IMR-90 (cell line): ENCODE results near the gene YTHDF2. TPM values are rescaled to one million over a fixed set of nuclear protein-coding genes. Genes with fewer than 3 reads are reported as not detected.

Experiments used
- ATAC-seq: fragments of 200-7000 bp; cut with Tn5 transposase; 2 replicates; pipeline ENCODE4 v1.9.1; 2020; ENCODE audit warnings: low read depth, mild to moderate bottlenecking, moderate library complexity
- BruUV-seq: library from RNA; stranded (reverse); fragments of 400-500 nt; replicated peaks from 2 replicates; lab custom pipeline; 2021; lab: Mats Ljungman, UMichigan
- CTCF ChIA-PET: fragments of 300-600 bp; formaldehyde crosslinking; extraction: SDS; loops from one replicate; lab custom pipeline; 2021; ENCODE audit warnings: antibody characterized with exemption; lab: Yijun Ruan, JAX
- POLR2A ChIA-PET: fragments of 300-600 bp; sonication (Branson Sonifier 250); formaldehyde crosslinking; loops from one replicate; lab custom pipeline; 2022; ENCODE audit warnings: antibody characterized with exemption; ENCODE audit not compliant: unreplicated experiment; lab: Charles Lee
- DNase-seq: peaks from one replicate; pipeline ENCODE4 v3.0.0; 2013
- H2AFZ ChIP-seq: replicated peaks from 2 replicates; pipeline ENCODE3; 2013; ENCODE audit warnings: low read length, mild to moderate bottlenecking; ENCODE audit not compliant: poor library complexity
- H2AK5ac ChIP-seq: 2 replicates; pipeline ENCODE4 v1.6.1; 2013; ENCODE audit warnings: low read depth, low read length, inconsistent platforms
- H2AK9ac ChIP-seq: replicated peaks from 2 replicates; pipeline ENCODE3; 2013; ENCODE audit warnings: mild to moderate bottlenecking, low read depth, low read length, moderate library complexity; ENCODE audit not compliant: poor library complexity
- H2BK120ac ChIP-seq: 2 replicates; pipeline ENCODE4 v1.6.1; 2013; ENCODE audit warnings: low read depth, low read length, inconsistent platforms
- H2BK15ac ChIP-seq: 3 replicates; pipeline ENCODE4 v1.6.1; 2013; ENCODE audit warnings: low read depth, low read length, inconsistent platforms
- H2BK20ac ChIP-seq: 2 replicates; pipeline ENCODE4 v1.6.1; 2013; ENCODE audit warnings: low read depth, mild to moderate bottlenecking, inconsistent platforms, low read length, moderate library complexity
- H2BK5ac ChIP-seq: 2 replicates; pipeline ENCODE4 v1.6.1; 2013; ENCODE audit warnings: mild to moderate bottlenecking, low read depth, low read length, inconsistent platforms; ENCODE audit not compliant: poor library complexity, severe bottlenecking
- H3K14ac ChIP-seq: replicated peaks from 2 replicates; pipeline ENCODE4 v1.6.1; 2013; ENCODE audit warnings: low read depth, low read length, inconsistent platforms
- H3K18ac ChIP-seq: 2 replicates; pipeline ENCODE4 v1.6.1; 2013; ENCODE audit warnings: low read depth, low read length, control low read depth
- H3K23ac ChIP-seq: 2 replicates; pipeline ENCODE4 v1.6.1; 2013; ENCODE audit warnings: low read depth, low read length, inconsistent platforms
- H3K27ac ChIP-seq: 2 replicates; pipeline ENCODE4 v1.5.1; 2013; ENCODE audit warnings: mild to moderate bottlenecking, control low read depth, low read length; ENCODE audit not compliant: insufficient read depth
- H3K27me3 ChIP-seq: 2 replicates; pipeline ENCODE4 v1.6.1; 2013; ENCODE audit warnings: low read length; ENCODE audit not compliant: control insufficient read depth, insufficient read depth
- H3K36me3 ChIP-seq: 2 replicates; pipeline ENCODE4 v1.6.1; 2013; ENCODE audit warnings: low read length, mixed read lengths; ENCODE audit not compliant: control insufficient read depth, insufficient read depth
- H3K4ac ChIP-seq: 2 replicates; pipeline ENCODE4 v1.6.1; 2013; ENCODE audit warnings: low read depth, low read length, inconsistent platforms
- H3K4me1 ChIP-seq: 2 replicates; pipeline ENCODE4 v1.6.1; 2013; ENCODE audit warnings: low read length, mixed read lengths; ENCODE audit not compliant: control insufficient read depth, insufficient read depth
- H3K4me2 ChIP-seq: 2 replicates; pipeline ENCODE4 v1.6.1; 2013; ENCODE audit warnings: low read depth, mild to moderate bottlenecking, control low read depth, low read length, moderate library complexity
- H3K4me3 ChIP-seq: 2 replicates; pipeline ENCODE4 v1.5.1; 2013; ENCODE audit warnings: low read depth, mild to moderate bottlenecking, control low read depth, low read length, moderate library complexity; ENCODE audit not compliant: insufficient read depth
- H3K56ac ChIP-seq: 2 replicates; pipeline ENCODE4 v1.6.1; 2013; ENCODE audit warnings: low read length, inconsistent platforms; ENCODE audit not compliant: insufficient read depth; ENCODE audit errors: extremely low read depth
- H3K79me1 ChIP-seq, 2 experiments: 2 replicates each; pipeline ENCODE4 v1.6.1; 2013; ENCODE audit warnings: low read length in 2 of 2, inconsistent platforms in 1 of 2, low read depth in 1 of 2
- H3K9ac ChIP-seq: 2 replicates; pipeline ENCODE4 v1.6.1; 2013; ENCODE audit warnings: low read depth, low read length, control low read depth
- H3K9me1 ChIP-seq: 2 replicates; pipeline ENCODE4 v1.6.1; 2013; ENCODE audit warnings: low read length, inconsistent platforms; ENCODE audit not compliant: insufficient read depth
- H3K9me3 ChIP-seq: 2 replicates; pipeline ENCODE4 v1.6.1; 2013; ENCODE audit warnings: low read length; ENCODE audit not compliant: control insufficient read depth, insufficient read depth
- H4K20me1 ChIP-seq: 2 replicates; pipeline ENCODE4 v1.6.1; 2013; ENCODE audit warnings: low read length, inconsistent platforms; ENCODE audit not compliant: insufficient read depth
- H4K5ac ChIP-seq: 2 replicates; pipeline ENCODE4 v1.6.1; 2013; ENCODE audit warnings: mild to moderate bottlenecking, low read depth, low read length, control low read depth
- H4K8ac ChIP-seq, 2 experiments: 2 replicates each; pipeline ENCODE4 v1.6.1; 2013; ENCODE audit warnings: low read depth in 2 of 2, low read length in 2 of 2, control low read depth in 1 of 2, inconsistent platforms in 1 of 2
- H4K91ac ChIP-seq: 2 replicates; pipeline ENCODE4 v1.6.1; 2013; ENCODE audit warnings: low read depth, low read length, inconsistent platforms; ENCODE audit not compliant: insufficient read depth
- BHLHE40 ChIP-seq: fragments of 150-350 bp; IDR thresholded peaks from 2 replicates; pipeline ENCODE4 v1.6.1; 2016; ENCODE audit warnings: mild to moderate bottlenecking, low read depth, low read length
- CEBPB ChIP-seq: IDR thresholded peaks from 2 replicates; pipeline ENCODE4 v1.6.1; 2012; ENCODE audit warnings: low read depth, low read length, improper control_type of control experiment
- CHD1 ChIP-seq: IDR thresholded peaks from 2 replicates; pipeline ENCODE4 v1.6.1; 2012; ENCODE audit warnings: low read depth, low read length, improper control_type of control experiment
- CTCF ChIP-seq: conservative IDR thresholded peaks from 2 replicates; pipeline ENCODE4 v1.5.1; 2012; ENCODE audit warnings: mild to moderate bottlenecking, low read depth, low read length, improper control_type of control experiment
- ELK1 ChIP-seq: fragments of 150-350 bp; IDR thresholded peaks from 2 replicates; pipeline ENCODE4 v1.6.1; 2016; ENCODE audit warnings: low read depth, mild to moderate bottlenecking, low read length, moderate library complexity, borderline replicate concordance
- MAFK ChIP-seq: IDR thresholded peaks from 2 replicates; pipeline ENCODE4 v1.6.1; 2012; ENCODE audit warnings: low read depth, low read length, improper control_type of control experiment
- MAZ ChIP-seq: IDR thresholded peaks from 2 replicates; pipeline ENCODE4 v1.6.1; 2012; ENCODE audit warnings: low read depth, mild to moderate bottlenecking, low read length, improper control_type of control experiment, moderate library complexity, borderline replicate concordance
- MXI1 ChIP-seq: IDR thresholded peaks from 2 replicates; pipeline ENCODE4 v1.6.1; 2012; ENCODE audit warnings: low read depth, mild to moderate bottlenecking, low read length, moderate library complexity, borderline replicate concordance
- NFE2L2 ChIP-seq: fragments of 150-350 bp; IDR thresholded peaks from 2 replicates; pipeline ENCODE4 v1.6.1; 2016; ENCODE audit warnings: low read depth, mild to moderate bottlenecking, low read length
- POLR2A ChIP-seq: IDR thresholded peaks from 2 replicates; pipeline ENCODE4 v1.6.1; 2012; ENCODE audit warnings: mild to moderate bottlenecking, low read depth, low read length
- RAD21 ChIP-seq: IDR thresholded peaks from 2 replicates; pipeline ENCODE4 v1.6.1; 2012; ENCODE audit warnings: low read length, improper control_type of control experiment
- RCOR1 ChIP-seq: IDR thresholded peaks from 2 replicates; pipeline ENCODE4 v1.6.1; 2012; ENCODE audit warnings: mild to moderate bottlenecking, low read length, improper control_type of control experiment; ENCODE audit not compliant: insufficient replicate concordance
- RFX5 ChIP-seq: IDR thresholded peaks from 2 replicates; pipeline ENCODE4 v1.8.0; 2012; ENCODE audit warnings: low read depth, mild to moderate bottlenecking, low read length, moderate library complexity
- SMC3 ChIP-seq: fragments of 150-350 bp; IDR thresholded peaks from 2 replicates; pipeline ENCODE4 v1.6.1; 2016; ENCODE audit warnings: low read depth, mild to moderate bottlenecking, antibody characterized with exemption, low read length, moderate library complexity
- WGBS, 2 experiments: methylation state at CpG; one replicate each; pipeline versions ENCODE4 v1.1.5 to v1.1.7; 2013; ENCODE audit warnings: missing lambda C conversion rate in 2 of 2; ENCODE audit not compliant: insufficient read length in 1 of 2; ENCODE audit errors: extremely low coverage in 2 of 2; 5-methylcytosine and 5-hydroxymethylcytosine counted together
- dilution Hi-C: fragments of 300-500 bp; cut with HindIII; formaldehyde crosslinking; loops from one replicate; pipeline ENCODE4 v1.14.3; 2018; ENCODE audit warnings: low sequenced_read_pairs; ENCODE audit not compliant: unreplicated experiment
- in situ Hi-C: fragments of 300-500 bp; cut with MboI; formaldehyde crosslinking; loops from 3 replicates; pipeline ENCODE4 v1.14.3; 2019; ENCODE audit warnings: low sequenced_read_pairs, inconsistent platforms, mixed read lengths
- intact Hi-C: fragments of 100-400 bp; cut with micrococcal nuclease; formaldehyde crosslinking; loops from 2 replicates; pipeline ENCODE4 v1.10.0; 2022
- polyA plus RNA-seq, 3 experiments: library from polyadenylated mRNA; depleted of rRNA; stranded (reverse); fragments of >200 nt; gene quantifications; 2 replicates each; pipeline ENCODE4 v1.2.3, GENCODE V29; 2012; ENCODE audit warnings: low replicate concordance in 1 of 3
- total RNA-seq: library from RNA; depleted of rRNA; stranded (reverse); fragments of >200 nt; gene quantifications from 2 replicates; pipeline ENCODE4 v1.2.3, GENCODE V29; 2012
- TF ChIP-seq, protein P1 (sequence below): fragments of 150-350 bp; IDR thresholded peaks from 2 replicates; pipeline ENCODE4 v1.6.1; 2017; ENCODE audit warnings: mild to moderate bottlenecking, antibody characterized with exemption, low read length, low read depth

The YTHDF2 gene
- total and polyA plus RNA-seq, 2 of the 4 experiments (the other 2 are of a cell fraction), result 50.0 to 94.3 TPM

- WGBS, 2 experiments, result no CpG with 5 or more reads among the region's 9 CpGs
Measured at GRCh38 chr1:28811369-28811765, 74.6 kb downstream of the YTHDF2 start.

More at GRCh38 chr1:28811369-28811765, 74.6 kb downstream of the YTHDF2 start:
- Histone ChIP-seq H3K79me1 (no peaks in the 10 kb centered on the region), H3K4ac (no peak overlapping the region), H3K9me1 (no peaks in the 10 kb centered on the region), H3K4me1 (no peaks in the 10 kb centered on the region), H3K27me3 (peaks cover 71% of the 10 kb centered on the region), H2AK5ac (no peak overlapping the region), H4K20me1 (no peaks in the 10 kb centered on the region), H2BK15ac (no peak overlapping the region), H3K27ac (no peak overlapping the region), H2AFZ (no peak overlapping the region), H4K8ac (no peak overlapping the region), H3K14ac (no peak overlapping the region), H2BK20ac (no peak overlapping the region), H2AK9ac (no peak overlapping the region), H3K23ac (no peak overlapping the region), H3K56ac (no peak overlapping the region), H3K4me3 (no peak overlapping the region), H2BK5ac (no peak overlapping the region), H3K4me2 (no peak overlapping the region), H3K9ac (no peak overlapping the region), H3K9me3 (no peaks in the 10 kb centered on the region), H4K91ac (no peak overlapping the region), H3K36me3 (no peaks in the 10 kb centered on the region), H4K5ac (no peak overlapping the region), H3K18ac (no peak overlapping the region), H2BK120ac (no peak overlapping the region)
- dilution Hi-C loops, result no loop called here
- BruUV-seq, result no TSS peak
- ChIA-PET POLR2A (no interaction called here), CTCF (no interaction called here)
- DNase-seq (no peak), ATAC-seq (no peak)
- in situ Hi-C loops, result no loop called here
- intact Hi-C loops, result no loop called here
- TF ChIP-seq, protein P1, sequence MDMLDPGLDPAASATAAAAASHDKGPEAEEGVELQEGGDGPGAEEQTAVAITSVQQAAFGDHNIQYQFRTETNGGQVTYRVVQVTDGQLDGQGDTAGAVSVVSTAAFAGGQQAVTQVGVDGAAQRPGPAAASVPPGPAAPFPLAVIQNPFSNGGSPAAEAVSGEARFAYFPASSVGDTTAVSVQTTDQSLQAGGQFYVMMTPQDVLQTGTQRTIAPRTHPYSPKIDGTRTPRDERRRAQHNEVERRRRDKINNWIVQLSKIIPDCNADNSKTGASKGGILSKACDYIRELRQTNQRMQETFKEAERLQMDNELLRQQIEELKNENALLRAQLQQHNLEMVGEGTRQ, result no peak
- no peak for TF ChIP-seq RAD21
- TF ChIP-seq SMC3, result no peak
- no peak for TF ChIP-seq ELK1
- no peak for TF ChIP-seq RCOR1
- no peak for TF ChIP-seq MAZ
- TF ChIP-seq CHD1, result no peak
- no peak for TF ChIP-seq CTCF
- no peak for TF ChIP-seq CEBPB
- no peak for TF ChIP-seq NFE2L2
- no peak for TF ChIP-seq MAFK
- TF ChIP-seq MXI1, result no peak
- TF ChIP-seq BHLHE40, result no peak
- no peak for TF ChIP-seq RFX5
- TF ChIP-seq POLR2A, result no peak
